ENCODE measurements around the gene MATCAP1. TPM values are rescaled to one million over a fixed set of nuclear protein-coding genes. Genes with fewer than 3 reads are reported as not detected.

Gene MATCAP1
- polyA plus RNA-seq, 1 donor (not counting 4 experiments of a cell fraction or from before 2014, with no cell fraction given) = 13.3 TPM

DNA sequence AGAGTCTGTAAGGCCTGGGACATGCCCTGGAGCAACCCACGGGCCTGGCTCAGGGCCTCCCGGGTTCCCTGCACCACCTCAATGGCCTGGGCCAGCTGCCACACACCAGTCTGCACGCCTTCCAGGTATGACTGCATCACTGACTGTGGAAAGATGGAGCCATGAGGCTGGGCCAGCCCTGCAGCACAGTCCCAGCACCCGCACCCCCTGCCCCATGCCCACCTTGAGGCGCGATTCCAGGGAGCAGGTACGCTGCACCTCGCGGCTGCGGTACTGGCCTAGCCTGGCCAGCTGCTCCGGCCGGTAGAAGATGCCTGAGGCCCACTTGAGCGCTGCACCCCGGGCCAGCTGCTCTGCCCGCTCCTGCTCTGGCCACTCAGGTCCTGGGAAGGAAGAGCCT is 5.0 kb upstream of the MATCAP1 start:
- Histone ChIP-seq H3K36me3 (ENCODE audit: control insufficient read depth in 2 of 2, extremely low read depth in 1 of 2, insufficient read depth in 2 of 2, low read length in 2 of 2) (peaks cover 2 to 5% of the 10 kb centered on the region in 2 experiments), H3K4me3 (ENCODE audit: control insufficient read depth in 2 of 3, extremely low read depth in 1 of 3, insufficient read depth in 2 of 3, low read depth in 1 of 3, low read length in 3 of 3) (no peak overlapping the region), H3K4me1 (ENCODE audit: control insufficient read depth, extremely low read depth, insufficient read depth, low read length) (peaks cover 20% of the 10 kb centered on the region), H2AFZ (ENCODE audit: control insufficient read depth, low read length) (no peak overlapping the region), H4K20me1 (ENCODE audit: control insufficient read depth, extremely low read depth, insufficient read depth, low read length) (peaks cover 4% of the 10 kb centered on the region), H3K9ac (ENCODE audit: control insufficient read depth, extremely low read depth, insufficient read depth, low read length) (no peak overlapping the region), H3K9me1 (ENCODE audit: control insufficient read depth, extremely low read depth, insufficient read depth, low read length) (peaks cover 4% of the 10 kb centered on the region), H3K27ac (ENCODE audit: control insufficient read depth, insufficient read depth, low read length) (no peak overlapping the region), H3K9me3 (ENCODE audit: control insufficient read depth, low read depth, low read length) (no peaks in the 10 kb centered on the region), H3K4me2 (ENCODE audit: control insufficient read depth, extremely low read depth, insufficient read depth, low read depth, low read length) (no peak overlapping the region), H3K27me3 (ENCODE audit: control insufficient read depth, extremely low read depth, insufficient read depth, low read length) (no peaks in the 10 kb centered on the region), H3K79me2 (ENCODE audit: control insufficient read depth, insufficient read depth, low read length) (peaks cover 18% of the 10 kb centered on the region)
- TF ChIP-seq EZH2 (IDR thresholded peaks at IDR 0.05; ENCODE audit: low read length) = no peak
- TF ChIP-seq, protein P1, sequence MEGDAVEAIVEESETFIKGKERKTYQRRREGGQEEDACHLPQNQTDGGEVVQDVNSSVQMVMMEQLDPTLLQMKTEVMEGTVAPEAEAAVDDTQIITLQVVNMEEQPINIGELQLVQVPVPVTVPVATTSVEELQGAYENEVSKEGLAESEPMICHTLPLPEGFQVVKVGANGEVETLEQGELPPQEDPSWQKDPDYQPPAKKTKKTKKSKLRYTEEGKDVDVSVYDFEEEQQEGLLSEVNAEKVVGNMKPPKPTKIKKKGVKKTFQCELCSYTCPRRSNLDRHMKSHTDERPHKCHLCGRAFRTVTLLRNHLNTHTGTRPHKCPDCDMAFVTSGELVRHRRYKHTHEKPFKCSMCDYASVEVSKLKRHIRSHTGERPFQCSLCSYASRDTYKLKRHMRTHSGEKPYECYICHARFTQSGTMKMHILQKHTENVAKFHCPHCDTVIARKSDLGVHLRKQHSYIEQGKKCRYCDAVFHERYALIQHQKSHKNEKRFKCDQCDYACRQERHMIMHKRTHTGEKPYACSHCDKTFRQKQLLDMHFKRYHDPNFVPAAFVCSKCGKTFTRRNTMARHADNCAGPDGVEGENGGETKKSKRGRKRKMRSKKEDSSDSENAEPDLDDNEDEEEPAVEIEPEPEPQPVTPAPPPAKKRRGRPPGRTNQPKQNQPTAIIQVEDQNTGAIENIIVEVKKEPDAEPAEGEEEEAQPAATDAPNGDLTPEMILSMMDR (optimal IDR thresholded peaks at IDR 0.05 in 1 of 3, IDR thresholded peaks at IDR 0.05 in 1 of 3, conservative IDR thresholded peaks at IDR 0.05 in 1 of 3; ENCODE audit: extremely low read depth in 1 of 3, insufficient read depth in 2 of 3, low read length in 3 of 3) = no peak
- no peak for DNase-seq (ENCODE audit: low read depth, low spot score)
- no peak for FAIRE-seq
- dilution Hi-C loops (cut with MboI; ENCODE audit: extremely low pct_ligation_motif_present, low sequenced_read_pairs) = no loop called here

DNA sequence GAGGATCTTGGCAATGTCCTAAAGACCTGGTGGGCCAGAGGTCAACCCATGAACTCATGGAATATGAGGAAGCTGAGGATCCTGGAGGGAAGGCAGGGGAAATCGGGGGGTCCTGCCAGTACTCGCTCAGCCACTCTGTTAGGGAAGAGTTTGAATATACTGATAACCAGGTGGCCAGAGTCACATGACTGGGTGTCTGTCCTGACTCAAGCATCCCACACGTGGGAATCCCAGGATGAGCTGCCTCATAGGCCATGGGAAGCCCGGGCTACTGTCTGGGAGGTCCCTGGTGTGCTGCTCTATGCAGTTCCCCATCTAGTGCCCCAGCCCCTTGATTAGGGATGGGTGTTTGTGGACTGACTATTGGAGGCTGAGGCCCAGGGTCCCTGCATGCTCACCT is 4.6 kb upstream of the MATCAP1 start:
- peaks cover 2% of the 10 kb centered on the region for H3K9me1 ChIP-seq (ENCODE audit: control insufficient read depth, extremely low read depth, insufficient read depth, low read length)
- H3K4me3 ChIP-seq (ENCODE audit: control insufficient read depth in 2 of 3, extremely low read depth in 1 of 3, insufficient read depth in 2 of 3, low read depth in 1 of 3, low read length in 3 of 3) = no peak overlapping the region
- dilution Hi-C loops (cut with MboI; ENCODE audit: extremely low pct_ligation_motif_present, low sequenced_read_pairs) = no loop called here
- no peak overlapping the region for H3K4me2 ChIP-seq (ENCODE audit: control insufficient read depth, extremely low read depth, insufficient read depth, low read depth, low read length)
- H2AFZ ChIP-seq (ENCODE audit: control insufficient read depth, low read length) = no peak overlapping the region
- H3K36me3 ChIP-seq (ENCODE audit: control insufficient read depth in 2 of 2, extremely low read depth in 1 of 2, insufficient read depth in 2 of 2, low read length in 2 of 2) = peaks cover under 1 to 2% of the 10 kb centered on the region in 2 experiments
- peaks cover 3% of the 10 kb centered on the region for H4K20me1 ChIP-seq (ENCODE audit: control insufficient read depth, extremely low read depth, insufficient read depth, low read length)
- H3K9ac ChIP-seq (ENCODE audit: control insufficient read depth, extremely low read depth, insufficient read depth, low read length) = no peak overlapping the region
- H3K4me1 ChIP-seq (ENCODE audit: control insufficient read depth, extremely low read depth, insufficient read depth, low read length) = peaks cover 16% of the 10 kb centered on the region
- H3K79me2 ChIP-seq (ENCODE audit: control insufficient read depth, insufficient read depth, low read length) = peaks cover 13% of the 10 kb centered on the region
- DNase-seq (ENCODE audit: low read depth, low spot score) (no peak), FAIRE-seq (no peak)
- H3K27ac ChIP-seq (ENCODE audit: control insufficient read depth, insufficient read depth, low read length) = no peak overlapping the region
- H3K9me3 ChIP-seq (ENCODE audit: control insufficient read depth, low read depth, low read length) = no peaks in the 10 kb centered on the region
- TF ChIP-seq, protein P1 (optimal IDR thresholded peaks at IDR 0.05 in 1 of 3, IDR thresholded peaks at IDR 0.05 in 1 of 3, conservative IDR thresholded peaks at IDR 0.05 in 1 of 3; ENCODE audit: extremely low read depth in 1 of 3, insufficient read depth in 2 of 3, low read length in 3 of 3) = no peak
- no peak for TF ChIP-seq EZH2 (IDR thresholded peaks at IDR 0.05; ENCODE audit: low read length)
- no peaks in the 10 kb centered on the region for H3K27me3 ChIP-seq (ENCODE audit: control insufficient read depth, extremely low read depth, insufficient read depth, low read length)
